ENCODE data around the gene ATG13. TPM values are rescaled to one million over a fixed set of nuclear protein-coding genes. Genes with fewer than 3 reads are reported as not detected.

The ATG13 gene
- total RNA-seq, result 10 to 100 TPM; 34.5 to 60.9 (median 41.1) TPM
- long read RNA-seq, partial matches to known transcripts, result 1 of 3 reads
- long read RNA-seq, other reads (novel, unspliced or antisense), result 2 of 3 reads

- DNase-seq, result peak; percentile 91 to 94 (median 93)
- peaks cover 0 to 14% (median 0%) of the 10 kb centered on the region in 4 donors for H3K36me3 ChIP-seq
- intact Hi-C loops (cut with DNase I), result no loop called here
- H3K27me3 ChIP-seq, result no peaks in the 10 kb centered on the region
- peak within 1 kb of the TSS; percentile 100 for H3K4me3 ChIP-seq
- H3K9me3 ChIP-seq, result no peaks in the 10 kb centered on the region
- ATAC-seq, result peak; percentile 97 to 99 (median 98)
- H3K4me1 ChIP-seq, result peaks cover 0 to 15% (median 6%) of the 10 kb centered on the region in 4 donors
- WGBS (ENCODE audit: insufficient coverage, low coverage, low lambda C conversion rate, missing lambda C conversion rate), result 0% methylated on average over 45 of the region's 72 CpGs
- TF ChIP-seq CTCF (IDR thresholded peaks at IDR 0.05) (peak; percentile 58 to 79 (median 72)), POLR2A (IDR thresholded peaks at IDR 0.05) (peak; percentile 62)
- H3K27ac ChIP-seq, result peak within 1 kb of the TSS; percentile 94 to 97 (median 94)
Measured at GRCh38 chr11:46617134-46617971, at the start of gene ATG13, which contains the start of gene HARBI1. ATG13 (plus strand) TSS chr11:46617553; CDS start chr11:46644292, 26,739 bp downstream. HARBI1 (minus strand) TSS chr11:46617227; CDS start chr11:46616237, 990 bp downstream.

- no peak for ATAC-seq
- no peak for DNase-seq
- no peaks in the 10 kb centered on the region for H3K9me3 ChIP-seq
- H3K4me1 ChIP-seq, result peaks cover 0 to 5% (median 0%) of the 10 kb centered on the region in 4 donors
- no peak overlapping the region for H3K4me3 ChIP-seq
- H3K27ac ChIP-seq, result no peak overlapping the region
- 66% methylated on average over 2 of the region's 2 CpGs for WGBS (ENCODE audit: insufficient coverage, low coverage, low lambda C conversion rate, missing lambda C conversion rate)
- no peaks in the 10 kb centered on the region for H3K36me3 ChIP-seq
- intact Hi-C loops (cut with DNase I), result no loop called here
- no peaks in the 10 kb centered on the region for H3K27me3 ChIP-seq
- TF ChIP-seq POLR2A (IDR thresholded peaks at IDR 0.05) (no peak), CTCF (IDR thresholded peaks at IDR 0.05) (no peak)
Measured at GRCh38 chr11:46570790-46571398, 46.5 kb upstream of the ATG13 start.

GRCh38 chr11:46574656-46575055 lies 42.7 kb upstream of the ATG13 start:
- TF ChIP-seq CTCF (IDR thresholded peaks at IDR 0.05), result no peak
- TF ChIP-seq POLR2A (IDR thresholded peaks at IDR 0.05), result no peak
- Histone ChIP-seq H3K36me3 (no peaks in the 10 kb centered on the region), H3K4me3 (no peak overlapping the region), H3K27me3 (no peaks in the 10 kb centered on the region), H3K4me1 (peaks cover 0 to 5% (median 0%) of the 10 kb centered on the region in 4 donors), H3K27ac (no peak overlapping the region), H3K9me3 (no peaks in the 10 kb centered on the region)
- ATAC-seq (no peak), DNase-seq (no peak)
- WGBS (ENCODE audit: insufficient coverage, low coverage, low lambda C conversion rate, missing lambda C conversion rate), result 26% methylated on average over 1 of the region's 1 CpG
- intact Hi-C loops (cut with DNase I), result no loop called here

GRCh38 chr11:46577058-46577457 lies 40.3 kb upstream of the ATG13 start:
- DNase-seq (no peak), ATAC-seq (no peak)
- no peaks in the 10 kb centered on the region for H3K9me3 ChIP-seq
- TF ChIP-seq POLR2A (IDR thresholded peaks at IDR 0.05) (no peak), CTCF (IDR thresholded peaks at IDR 0.05) (no peak)
- intact Hi-C loops (cut with DNase I), result no loop called here
- no peaks in the 10 kb centered on the region for H3K36me3 ChIP-seq
- H3K4me3 ChIP-seq, result no peak overlapping the region
- H3K27me3 ChIP-seq, result no peaks in the 10 kb centered on the region
- WGBS (ENCODE audit: insufficient coverage, low coverage, low lambda C conversion rate, missing lambda C conversion rate), result 94% methylated on average over 1 of the region's 1 CpG
- H3K4me1 ChIP-seq, result peaks cover 0 to 5% (median 0%) of the 10 kb centered on the region in 4 donors
- no peak overlapping the region for H3K27ac ChIP-seq

Measured in right lobe of liver (tissue), 6 donors.